ENCODE results near the gene DGKB.

- TF ChIP-seq CTCF (IDR thresholded peaks at IDR 0.05) (no peak), EP300 (IDR thresholded peaks at IDR 0.05) (no peak), POLR2A (IDR thresholded peaks at IDR 0.05) (no peak), POLR2AphosphoS5 (IDR thresholded peaks at IDR 0.05) (no peak)
Measured at GRCh38 chr7:14870394-14870793, 32.2 kb downstream of the DGKB start.

All from stomach (tissue), 4 donors.